NCI-H1048 (cell line): ENCODE results near the gene ANKRD18B.
"Not testable (repeated sequence)": the region's sequence is repeated elsewhere in the genome, so short reads cannot be mapped to it uniquely, and the experiment has no call there.

Experiments
- DNase-seq: peaks from one replicate; lab custom pipeline; 2025; lab: John Stamatoyannopoulos, UW

Gene ANKRD18B

GRCh38 chr9:33535541-33535940, 11.5 kb downstream of the ANKRD18B start:
- DNase-seq: no peak

- not testable (repeated sequence) for DNase-seq
Measured at GRCh38 chr9:33543463-33543862, 19.4 kb downstream of the ANKRD18B start.

GRCh38 chr9:33545715-33546114, 21.7 kb downstream of the ANKRD18B start:
- not testable (repeated sequence) for DNase-seq

- not testable (repeated sequence) for DNase-seq
Measured at GRCh38 chr9:33548816-33549215, 24.8 kb downstream of the ANKRD18B start.

- not testable (repeated sequence) for DNase-seq
Measured at GRCh38 chr9:33549418-33549817, 25.4 kb downstream of the ANKRD18B start.

GRCh38 chr9:33551183-33551582, 27.1 kb downstream of the ANKRD18B start:
- DNase-seq: not testable (repeated sequence)

- not testable (repeated sequence) for DNase-seq
Measured at GRCh38 chr9:33552315-33552725, 28.3 kb downstream of the ANKRD18B start.

- not testable (repeated sequence) for DNase-seq
Measured at GRCh38 chr9:33560217-33560616, 36.2 kb downstream of the ANKRD18B start.

GRCh38 chr9:33562196-33562595, 38.1 kb downstream of the ANKRD18B start:
- not testable (repeated sequence) for DNase-seq

GRCh38 chr9:33567776-33568175, 43.7 kb downstream of the ANKRD18B start:
- not testable (repeated sequence) for DNase-seq

- not testable (repeated sequence) for DNase-seq
Measured at GRCh38 chr9:33577786-33578185, 53.7 kb downstream of the ANKRD18B start.

- DNase-seq: not testable (repeated sequence)
Measured at GRCh38 chr9:33579996-33580395, 55.9 kb downstream of the ANKRD18B start.

GRCh38 chr9:33582686-33583085, 58.6 kb downstream of the ANKRD18B start:
- DNase-seq: not testable (repeated sequence)

GRCh38 chr9:33586128-33586527, 62.1 kb downstream of the ANKRD18B start:
- not testable (repeated sequence) for DNase-seq

GRCh38 chr9:33587799-33588198, 63.7 kb downstream of the ANKRD18B start:
- not testable (repeated sequence) for DNase-seq

GRCh38 chr9:33588876-33589275, 64.8 kb downstream of the ANKRD18B start:
- not testable (repeated sequence) for DNase-seq

GRCh38 chr9:33590857-33591256, 66.8 kb downstream of the ANKRD18B start:
- not testable (repeated sequence) for DNase-seq

- DNase-seq: not testable (repeated sequence)
Measured at GRCh38 chr9:33596974-33597373, 72.9 kb downstream of the ANKRD18B start.

GRCh38 chr9:33597386-33597785, 73.3 kb downstream of the ANKRD18B start:
- DNase-seq: not testable (repeated sequence)

GRCh38 chr9:33598796-33599379, 74.8 kb downstream of the ANKRD18B start:
- DNase-seq: not testable (repeated sequence)

GRCh38 chr9:33600911-33601310, 76.9 kb downstream of the ANKRD18B start:
- DNase-seq: not testable (repeated sequence)

- DNase-seq: not testable (repeated sequence)
Measured at GRCh38 chr9:33604249-33604648, 80.2 kb downstream of the ANKRD18B start.

- not testable (repeated sequence) for DNase-seq
Measured at GRCh38 chr9:33604936-33605335, 80.9 kb downstream of the ANKRD18B start.

- DNase-seq: no peak
Measured at GRCh38 chr9:33611358-33611757, 87.3 kb downstream of the ANKRD18B start.
